GM12878 (cell line): ENCODE data around the gene ANKRD13D. TPM values are rescaled to one million over a fixed set of nuclear protein-coding genes. Genes with fewer than 3 reads are reported as not detected.

Experiments used
- ATAC-seq: fragments of 200-7000 bp; cut with Tn5 transposase; 3 replicates; pipeline ENCODE4 v1.9.1; 2020; ENCODE audit warnings: mild to moderate bottlenecking, moderate library complexity
- BruUV-seq: library from RNA; stranded (reverse); fragments of 400-500 nt; replicated peaks from 2 replicates; lab custom pipeline; 2021; lab: Mats Ljungman, UMichigan
- CTCF ChIA-PET: fragments of 300-600 bp; sonication (Branson Sonifier 250); formaldehyde crosslinking; extraction: SDS; loops from one replicate; lab custom pipeline; 2021; ENCODE audit warnings: inconsistent platforms; lab: Yijun Ruan, JAX
- POLR2A ChIA-PET: fragments of 350-600 bp; formaldehyde crosslinking; extraction: SDS; loops from one replicate; lab custom pipeline; 2021; ENCODE audit warnings: inconsistent platforms; lab: Charles Lee
- RAD21 ChIA-PET: fragments of 300-600 bp; sonication (Branson Sonifier 250); formaldehyde crosslinking; loops from one replicate; lab custom pipeline; 2023; ENCODE audit warnings: antibody characterized with exemption; ENCODE audit not compliant: unreplicated experiment; lab: Charles Lee
- SMC1A ChIA-PET: fragments of 300-600 bp; sonication (Branson Sonifier 250); formaldehyde crosslinking; loops from one replicate; lab custom pipeline; 2023; ENCODE audit not compliant: unreplicated experiment, uncharacterized antibody; lab: Charles Lee
- DNase-seq: peaks from one replicate; pipeline ENCODE4 v3.0.0-alpha.2; 2011; ENCODE audit warnings: low read depth, low spot score
- FAIRE-seq: peaks from 3 replicates; lab custom pipeline; 2011; peaks lifted over from hg19 to GRCh38; lab: Jason Lieb, UNC
- H2AFZ ChIP-seq: 2 replicates; pipeline ENCODE4 v1.6.0; 2011; ENCODE audit warnings: low read depth, low read length, control low read depth; ENCODE audit not compliant: control insufficient read depth
- H3K27ac ChIP-seq: 2 replicates; pipeline ENCODE4 v1.5.1; 2011; ENCODE audit warnings: control low read depth; ENCODE audit not compliant: control insufficient read depth, insufficient read depth
- H3K27me3 ChIP-seq, 2 experiments: replicated peaks in 1 of 2; 2 replicates each; pipeline versions ENCODE4 v1.6.0 to v1.6.1; 2011; ENCODE audit warnings: low read length in 1 of 2; ENCODE audit not compliant: control insufficient read depth in 2 of 2, insufficient read depth in 2 of 2
- H3K36me3 ChIP-seq, 2 experiments: 2 replicates each; pipeline ENCODE4 v1.5.1; 2011; ENCODE audit warnings: low read length in 1 of 2; ENCODE audit not compliant: control insufficient read depth in 2 of 2, insufficient read depth in 2 of 2
- H3K4me1 ChIP-seq: 2 replicates; pipeline ENCODE4 v1.6.1; 2011; ENCODE audit warnings: mild to moderate bottlenecking, low read length, moderate library complexity, mixed read lengths; ENCODE audit not compliant: control insufficient read depth, insufficient read depth
- H3K4me2 ChIP-seq: 2 replicates; pipeline ENCODE4 v1.6.0; 2011; ENCODE audit warnings: control low read depth; ENCODE audit not compliant: control insufficient read depth, insufficient read depth
- H3K4me3 ChIP-seq: fragments of 200-600 bp; sonication (generic); 2 replicates; pipeline ENCODE4 v1.5.1; 2016
- H3K79me2 ChIP-seq: 2 replicates; pipeline ENCODE4 v1.6.0; 2011; ENCODE audit warnings: low read length; ENCODE audit not compliant: control insufficient read depth, insufficient read depth
- H3K9ac ChIP-seq: 2 replicates; pipeline ENCODE4 v1.8.0; 2011; ENCODE audit warnings: low read length, control low read depth, mixed read lengths; ENCODE audit not compliant: control insufficient read depth, insufficient read depth
- H3K9me3 ChIP-seq: replicated peaks from 3 replicates; pipeline ENCODE4 v1.5.1; 2011; ENCODE audit warnings: mild to moderate bottlenecking, low read length; ENCODE audit not compliant: control insufficient read depth, insufficient read depth
- H4K20me1 ChIP-seq: 2 replicates; pipeline ENCODE4 v1.6.0; 2011; ENCODE audit not compliant: control insufficient read depth, insufficient read depth
- BMI1 ChIP-seq: fragments of 450-650 bp; IDR thresholded peaks from 2 replicates; pipeline ENCODE4 v1.6.1; 2016; ENCODE audit warnings: mild to moderate bottlenecking, moderate library complexity, borderline replicate concordance
- CHD4 ChIP-seq: fragments of 200-600 bp; sonication (generic); IDR thresholded peaks from 2 replicates; pipeline ENCODE4 v1.6.1; 2016; ENCODE audit warnings: mild to moderate bottlenecking
- HCFC1 ChIP-seq: fragments of 150-350 bp; IDR thresholded peaks from 2 replicates; pipeline ENCODE4 v1.6.1; 2014; ENCODE audit warnings: low read length
- LARP7 ChIP-seq: fragments of 450-650 bp; IDR thresholded peaks from 2 replicates; pipeline ENCODE4 v1.6.1; 2017; ENCODE audit warnings: mild to moderate bottlenecking
- MEF2B ChIP-seq: fragments of 450-650 bp; IDR thresholded peaks from 2 replicates; pipeline ENCODE4 v1.6.1; 2018; ENCODE audit warnings: mild to moderate bottlenecking, moderate library complexity; ENCODE audit not compliant: partially characterized antibody, poor library complexity, severe bottlenecking
- MTA2 ChIP-seq: fragments of 450-650 bp; IDR thresholded peaks from 2 replicates; pipeline ENCODE4 v1.6.1; 2016; ENCODE audit warnings: low read depth, mild to moderate bottlenecking, moderate library complexity
- NFXL1 ChIP-seq: fragments of 450-650 bp; IDR thresholded peaks from 2 replicates; pipeline ENCODE4 v1.6.1; 2017; ENCODE audit warnings: antibody characterized with exemption, mild to moderate bottlenecking, borderline replicate concordance
- NR2C1 ChIP-seq: fragments of 450-650 bp; IDR thresholded peaks from 2 replicates; pipeline ENCODE4 v1.6.1; 2017; ENCODE audit warnings: antibody characterized with exemption, mild to moderate bottlenecking, moderate library complexity
- RAD21 ChIP-seq: IDR thresholded peaks from 2 replicates; pipeline ENCODE4 v1.6.1; 2011; ENCODE audit warnings: mild to moderate bottlenecking, low read depth, low read length, moderate library complexity; ENCODE audit not compliant: insufficient read depth
- SRF ChIP-seq, 2 experiments: IDR thresholded peaks; 2 replicates each; pipeline ENCODE4 v1.6.1; 2011; ENCODE audit warnings: low read depth in 2 of 2, low read length in 2 of 2, mild to moderate bottlenecking in 1 of 2, moderate library complexity in 1 of 2
- ZBED1 ChIP-seq: IDR thresholded peaks from 2 replicates; pipeline ENCODE4 v1.6.1; 2016; ENCODE audit warnings: borderline replicate concordance
- ZNF592 ChIP-seq: fragments of 450-650 bp; IDR thresholded peaks from 2 replicates; pipeline ENCODE4 v1.6.1; 2017; ENCODE audit warnings: mild to moderate bottlenecking, moderate library complexity
- WGBS: methylation state at CpG from one replicate; pipeline ENCODE4 v1.1.6; 2016; ENCODE audit warnings: low lambda C conversion rate; ENCODE audit not compliant: insufficient replicate concordance, insufficient coverage; ENCODE audit errors: missing lambda C conversion rate; 5-methylcytosine and 5-hydroxymethylcytosine counted together
- in situ Hi-C: fragments of 300-500 bp; cut with MboI; formaldehyde crosslinking; loops from 9 replicates; pipeline ENCODE4 v1.14.3; 2018; ENCODE audit warnings: mixed read lengths
- intact Hi-C: fragments of 100-400 bp; cut with micrococcal nuclease; formaldehyde crosslinking; loops from one replicate; pipeline ENCODE4 v1.14.2; 2022; ENCODE audit not compliant: unreplicated experiment
- polyA plus RNA-seq, 11 experiments: library from polyadenylated mRNA; depleted of rRNA in 4 of 11; unstranded in 6 of 11; stranded (reverse) in 5 of 11; fragments of >200 nt; fragmentation: Nextera tagmentation in 4 of 11; fragmentation: Illumina TruSeq in 1 of 11; extraction: Ambion mirVana in 4 of 11; extraction: Trizol in 1 of 11; gene quantifications; 1 replicate in 1 of 11; 2 replicates in 10 of 11; pipeline versions ENCODE4 v1.2.1 to v1.2.3, GENCODE V29; 2011 to 2016; ENCODE audit warnings: inconsistent platforms in 2 of 11, missing spikeins in 2 of 11, low read depth in 1 of 11
- total RNA-seq, 4 experiments: library from RNA; depleted of rRNA in 3 of 4; stranded (reverse); fragments of >200 nt in 3 of 4; fragmentation: Illumina TruSeq in 1 of 4; extraction: Trizol in 1 of 4; gene quantifications; 2 replicates each; pipeline versions ENCODE4 v1.2.1 to v1.2.3, GENCODE V29; 2013 to 2021

The ANKRD13D gene
- total and polyA plus RNA-seq, 10 of the 15 experiments (the other 5 are each of a cell fraction or from before 2014, with no cell fraction given): 2.0 to 56.2 (median 21.4) TPM

GRCh38 chr11:67284811-67285540 lies 4.1 kb upstream of the ANKRD13D start:
- peaks cover 18% of the 10 kb centered on the region for H3K4me1 ChIP-seq
- ChIA-PET SMC1A (no interaction called here), RAD21 (no interaction called here), POLR2A (no interaction called here), CTCF (no interaction called here)
- FAIRE-seq: no peak
- no peak overlapping the region for H3K4me2 ChIP-seq
- no peak overlapping the region for H2AFZ ChIP-seq
- in situ Hi-C loops (no loop called here), intact Hi-C loops (no loop called here)
- no peak overlapping the region for H3K4me3 ChIP-seq
- H3K36me3 ChIP-seq: peaks cover 17 to 63% of the 10 kb centered on the region in 2 experiments; a peak in 3 of 4 replicates
- DNase-seq: no peak
- no peaks in the 10 kb centered on the region for H4K20me1 ChIP-seq
- no peaks in the 10 kb centered on the region for H3K9me3 ChIP-seq
- no peak overlapping the region for H3K9ac ChIP-seq
- no peak overlapping the region for H3K27ac ChIP-seq
- no peak for ATAC-seq
- H3K79me2 ChIP-seq: peaks cover 10% of the 10 kb centered on the region
- WGBS: 92% methylated on average over 43 of the region's 45 CpGs
- H3K27me3 ChIP-seq: no peaks in the 10 kb centered on the region
- BruUV-seq: no TSS peak
- no peak for TF ChIP-seq RAD21
- no peak for TF ChIP-seq ZBED1
- no peak for TF ChIP-seq NFXL1
- TF ChIP-seq HCFC1: no peak
- TF ChIP-seq SRF (IDR thresholded peaks at IDR 0.05; ENCODE audit: low read depth in 2 of 2, low read length in 2 of 2): no peak
- TF ChIP-seq LARP7: no peak
- TF ChIP-seq MTA2: no peak
- TF ChIP-seq CHD4: no peak
- TF ChIP-seq BMI1: no peak
- TF ChIP-seq MEF2B: no peak
- no peak for TF ChIP-seq ZNF592
- TF ChIP-seq NR2C1: no peak
